IMR-90 (cell line): ENCODE data around the gene TBC1D4. TPM values are rescaled to one million over a fixed set of nuclear protein-coding genes. Genes with fewer than 3 reads are reported as not detected.

Source experiments
- ATAC-seq: fragments of 200-7000 bp; cut with Tn5 transposase; 2 replicates; pipeline ENCODE4 v1.9.1; 2020; ENCODE audit warnings: low read depth, mild to moderate bottlenecking, moderate library complexity
- BruUV-seq: library from RNA; stranded (reverse); fragments of 400-500 nt; replicated peaks from 2 replicates; lab custom pipeline; 2021; lab: Mats Ljungman, UMichigan
- CTCF ChIA-PET: fragments of 300-600 bp; formaldehyde crosslinking; extraction: SDS; loops from one replicate; lab custom pipeline; 2021; ENCODE audit warnings: antibody characterized with exemption; lab: Yijun Ruan, JAX
- POLR2A ChIA-PET: fragments of 300-600 bp; sonication (Branson Sonifier 250); formaldehyde crosslinking; loops from one replicate; lab custom pipeline; 2022; ENCODE audit warnings: antibody characterized with exemption; ENCODE audit not compliant: unreplicated experiment; lab: Charles Lee
- DNase-seq: peaks from one replicate; pipeline ENCODE4 v3.0.0; 2013
- H2AFZ ChIP-seq: replicated peaks from 2 replicates; pipeline ENCODE3; 2013; ENCODE audit warnings: low read length, mild to moderate bottlenecking; ENCODE audit not compliant: poor library complexity
- H2AK5ac ChIP-seq: 2 replicates; pipeline ENCODE4 v1.6.1; 2013; ENCODE audit warnings: low read depth, low read length, inconsistent platforms
- H2AK9ac ChIP-seq: replicated peaks from 2 replicates; pipeline ENCODE3; 2013; ENCODE audit warnings: mild to moderate bottlenecking, low read depth, low read length, moderate library complexity; ENCODE audit not compliant: poor library complexity
- H2BK120ac ChIP-seq: 2 replicates; pipeline ENCODE4 v1.6.1; 2013; ENCODE audit warnings: low read depth, low read length, inconsistent platforms
- H2BK15ac ChIP-seq: 3 replicates; pipeline ENCODE4 v1.6.1; 2013; ENCODE audit warnings: low read depth, low read length, inconsistent platforms
- H2BK20ac ChIP-seq: 2 replicates; pipeline ENCODE4 v1.6.1; 2013; ENCODE audit warnings: low read depth, mild to moderate bottlenecking, inconsistent platforms, low read length, moderate library complexity
- H2BK5ac ChIP-seq: 2 replicates; pipeline ENCODE4 v1.6.1; 2013; ENCODE audit warnings: mild to moderate bottlenecking, low read depth, low read length, inconsistent platforms; ENCODE audit not compliant: poor library complexity, severe bottlenecking
- H3K14ac ChIP-seq: replicated peaks from 2 replicates; pipeline ENCODE4 v1.6.1; 2013; ENCODE audit warnings: low read depth, low read length, inconsistent platforms
- H3K18ac ChIP-seq: 2 replicates; pipeline ENCODE4 v1.6.1; 2013; ENCODE audit warnings: low read depth, low read length, control low read depth
- H3K23ac ChIP-seq: 2 replicates; pipeline ENCODE4 v1.6.1; 2013; ENCODE audit warnings: low read depth, low read length, inconsistent platforms
- H3K27ac ChIP-seq: 2 replicates; pipeline ENCODE4 v1.5.1; 2013; ENCODE audit warnings: mild to moderate bottlenecking, control low read depth, low read length; ENCODE audit not compliant: insufficient read depth
- H3K27me3 ChIP-seq: 2 replicates; pipeline ENCODE4 v1.6.1; 2013; ENCODE audit warnings: low read length; ENCODE audit not compliant: control insufficient read depth, insufficient read depth
- H3K36me3 ChIP-seq: 2 replicates; pipeline ENCODE4 v1.6.1; 2013; ENCODE audit warnings: low read length, mixed read lengths; ENCODE audit not compliant: control insufficient read depth, insufficient read depth
- H3K4ac ChIP-seq: 2 replicates; pipeline ENCODE4 v1.6.1; 2013; ENCODE audit warnings: low read depth, low read length, inconsistent platforms
- H3K4me1 ChIP-seq: 2 replicates; pipeline ENCODE4 v1.6.1; 2013; ENCODE audit warnings: low read length, mixed read lengths; ENCODE audit not compliant: control insufficient read depth, insufficient read depth
- H3K4me2 ChIP-seq: 2 replicates; pipeline ENCODE4 v1.6.1; 2013; ENCODE audit warnings: low read depth, mild to moderate bottlenecking, control low read depth, low read length, moderate library complexity
- H3K4me3 ChIP-seq: 2 replicates; pipeline ENCODE4 v1.5.1; 2013; ENCODE audit warnings: low read depth, mild to moderate bottlenecking, control low read depth, low read length, moderate library complexity; ENCODE audit not compliant: insufficient read depth
- H3K56ac ChIP-seq: 2 replicates; pipeline ENCODE4 v1.6.1; 2013; ENCODE audit warnings: low read length, inconsistent platforms; ENCODE audit not compliant: insufficient read depth; ENCODE audit errors: extremely low read depth
- H3K79me1 ChIP-seq, 2 experiments: 2 replicates each; pipeline ENCODE4 v1.6.1; 2013; ENCODE audit warnings: low read length in 2 of 2, inconsistent platforms in 1 of 2, low read depth in 1 of 2
- H3K9ac ChIP-seq: 2 replicates; pipeline ENCODE4 v1.6.1; 2013; ENCODE audit warnings: low read depth, low read length, control low read depth
- H3K9me1 ChIP-seq: 2 replicates; pipeline ENCODE4 v1.6.1; 2013; ENCODE audit warnings: low read length, inconsistent platforms; ENCODE audit not compliant: insufficient read depth
- H3K9me3 ChIP-seq: 2 replicates; pipeline ENCODE4 v1.6.1; 2013; ENCODE audit warnings: low read length; ENCODE audit not compliant: control insufficient read depth, insufficient read depth
- H4K20me1 ChIP-seq: 2 replicates; pipeline ENCODE4 v1.6.1; 2013; ENCODE audit warnings: low read length, inconsistent platforms; ENCODE audit not compliant: insufficient read depth
- H4K5ac ChIP-seq: 2 replicates; pipeline ENCODE4 v1.6.1; 2013; ENCODE audit warnings: mild to moderate bottlenecking, low read depth, low read length, control low read depth
- H4K8ac ChIP-seq, 2 experiments: 2 replicates each; pipeline ENCODE4 v1.6.1; 2013; ENCODE audit warnings: low read depth in 2 of 2, low read length in 2 of 2, control low read depth in 1 of 2, inconsistent platforms in 1 of 2
- H4K91ac ChIP-seq: 2 replicates; pipeline ENCODE4 v1.6.1; 2013; ENCODE audit warnings: low read depth, low read length, inconsistent platforms; ENCODE audit not compliant: insufficient read depth
- BHLHE40 ChIP-seq: fragments of 150-350 bp; IDR thresholded peaks from 2 replicates; pipeline ENCODE4 v1.6.1; 2016; ENCODE audit warnings: mild to moderate bottlenecking, low read depth, low read length
- CEBPB ChIP-seq: IDR thresholded peaks from 2 replicates; pipeline ENCODE4 v1.6.1; 2012; ENCODE audit warnings: low read depth, low read length, improper control_type of control experiment
- CTCF ChIP-seq: conservative IDR thresholded peaks from 2 replicates; pipeline ENCODE4 v1.5.1; 2012; ENCODE audit warnings: mild to moderate bottlenecking, low read depth, low read length, improper control_type of control experiment
- ELK1 ChIP-seq: fragments of 150-350 bp; IDR thresholded peaks from 2 replicates; pipeline ENCODE4 v1.6.1; 2016; ENCODE audit warnings: low read depth, mild to moderate bottlenecking, low read length, moderate library complexity, borderline replicate concordance
- FOS ChIP-seq: fragments of 150-350 bp; IDR thresholded peaks from 2 replicates; pipeline ENCODE4 v1.6.1; 2016; ENCODE audit warnings: low read depth, low read length
- MAFK ChIP-seq: IDR thresholded peaks from 2 replicates; pipeline ENCODE4 v1.6.1; 2012; ENCODE audit warnings: low read depth, low read length, improper control_type of control experiment
- MAZ ChIP-seq: IDR thresholded peaks from 2 replicates; pipeline ENCODE4 v1.6.1; 2012; ENCODE audit warnings: low read depth, mild to moderate bottlenecking, low read length, improper control_type of control experiment, moderate library complexity, borderline replicate concordance
- MXI1 ChIP-seq: IDR thresholded peaks from 2 replicates; pipeline ENCODE4 v1.6.1; 2012; ENCODE audit warnings: low read depth, mild to moderate bottlenecking, low read length, moderate library complexity, borderline replicate concordance
- NFE2L2 ChIP-seq: fragments of 150-350 bp; IDR thresholded peaks from 2 replicates; pipeline ENCODE4 v1.6.1; 2016; ENCODE audit warnings: low read depth, mild to moderate bottlenecking, low read length
- POLR2A ChIP-seq: IDR thresholded peaks from 2 replicates; pipeline ENCODE4 v1.6.1; 2012; ENCODE audit warnings: mild to moderate bottlenecking, low read depth, low read length
- RCOR1 ChIP-seq: IDR thresholded peaks from 2 replicates; pipeline ENCODE4 v1.6.1; 2012; ENCODE audit warnings: mild to moderate bottlenecking, low read length, improper control_type of control experiment; ENCODE audit not compliant: insufficient replicate concordance
- RFX5 ChIP-seq: IDR thresholded peaks from 2 replicates; pipeline ENCODE4 v1.8.0; 2012; ENCODE audit warnings: low read depth, mild to moderate bottlenecking, low read length, moderate library complexity
- SMC3 ChIP-seq: fragments of 150-350 bp; IDR thresholded peaks from 2 replicates; pipeline ENCODE4 v1.6.1; 2016; ENCODE audit warnings: low read depth, mild to moderate bottlenecking, antibody characterized with exemption, low read length, moderate library complexity
- USF2 ChIP-seq: fragments of 150-350 bp; IDR thresholded peaks from 2 replicates; pipeline ENCODE4 v1.6.1; 2017; ENCODE audit warnings: mild to moderate bottlenecking, antibody characterized with exemption, low read length, low read depth
- WGBS, 2 experiments: methylation state at CpG; one replicate each; pipeline versions ENCODE4 v1.1.5 to v1.1.7; 2013; ENCODE audit warnings: missing lambda C conversion rate in 2 of 2; ENCODE audit not compliant: insufficient read length in 1 of 2; ENCODE audit errors: extremely low coverage in 2 of 2; 5-methylcytosine and 5-hydroxymethylcytosine counted together
- dilution Hi-C: fragments of 300-500 bp; cut with HindIII; formaldehyde crosslinking; loops from one replicate; pipeline ENCODE4 v1.14.3; 2018; ENCODE audit warnings: low sequenced_read_pairs; ENCODE audit not compliant: unreplicated experiment
- in situ Hi-C: fragments of 300-500 bp; cut with MboI; formaldehyde crosslinking; loops from 3 replicates; pipeline ENCODE4 v1.14.3; 2019; ENCODE audit warnings: low sequenced_read_pairs, inconsistent platforms, mixed read lengths
- intact Hi-C: fragments of 100-400 bp; cut with micrococcal nuclease; formaldehyde crosslinking; loops from 2 replicates; pipeline ENCODE4 v1.10.0; 2022
- polyA plus RNA-seq, 3 experiments: library from polyadenylated mRNA; depleted of rRNA; stranded (reverse); fragments of >200 nt; gene quantifications; 2 replicates each; pipeline ENCODE4 v1.2.3, GENCODE V29; 2012; ENCODE audit warnings: low replicate concordance in 1 of 3
- total RNA-seq: library from RNA; depleted of rRNA; stranded (reverse); fragments of >200 nt; gene quantifications from 2 replicates; pipeline ENCODE4 v1.2.3, GENCODE V29; 2012

The TBC1D4 gene
- total and polyA plus RNA-seq, 2 of the 4 experiments (the other 2 are of a cell fraction) = 7.5 to 22.8 TPM

- Histone ChIP-seq H4K5ac (no peak overlapping the region), H4K91ac (no peak overlapping the region), H3K9me1 (no peaks in the 10 kb centered on the region), H4K20me1 (no peaks in the 10 kb centered on the region), H2BK15ac (no peak overlapping the region), H3K27ac (no peak overlapping the region), H2BK5ac (no peak overlapping the region), H3K4me1 (no peaks in the 10 kb centered on the region), H3K4me3 (no peak overlapping the region), H2BK120ac (no peak overlapping the region), H3K9ac (no peak overlapping the region), H2AK5ac (no peak overlapping the region), H3K23ac (no peak overlapping the region), H3K36me3 (no peaks in the 10 kb centered on the region), H3K14ac (no peak overlapping the region), H4K8ac (no peak overlapping the region), H2AFZ (no peak overlapping the region), H3K79me1 (no peaks in the 10 kb centered on the region), H3K4me2 (no peak overlapping the region), H3K27me3 (peaks cover 10% of the 10 kb centered on the region; the same call in 1 of the 2 replicates), H3K18ac (no peak overlapping the region), H2BK20ac (no peak overlapping the region), H3K4ac (no peak overlapping the region), H2AK9ac (no peak overlapping the region), H3K56ac (no peak overlapping the region), H3K9me3 (no peaks in the 10 kb centered on the region)
- no TSS peak for BruUV-seq
- TF ChIP-seq SMC3 = no peak
- no peak for TF ChIP-seq POLR2A
- no peak for TF ChIP-seq MAFK
- TF ChIP-seq USF2 = no peak
- no peak for TF ChIP-seq RCOR1
- TF ChIP-seq MXI1 = no peak
- TF ChIP-seq MAZ = no peak
- no peak for TF ChIP-seq NFE2L2
- no peak for TF ChIP-seq CTCF
- no peak for TF ChIP-seq CEBPB
- TF ChIP-seq FOS = no peak
- no peak for TF ChIP-seq RFX5
- TF ChIP-seq ELK1 = no peak
- TF ChIP-seq BHLHE40 = no peak
- POLR2A ChIA-PET = no interaction called here
- DNase-seq (no peak), ATAC-seq (no peak)
- CTCF ChIA-PET = interaction anchor here (1.2 kb wide), 1 partner anchor 36 kb away, joined by 4 read pairs; no protein-coding TSS in a partner anchor
- intact Hi-C loops (loop anchor here (5.0 to 10.0 kb wide), 3 partner anchors 1123 to 1533 kb away; partner anchors contain the start of gene KLF12), in situ Hi-C loops (no loop called here), dilution Hi-C loops (no loop called here)
- WGBS, 2 experiments = no CpG with 5 or more reads among the region's 1 CpG
Measured at GRCh38 chr13:75255653-75256052, 226.3 kb downstream of the TBC1D4 start.
